Cardiac fibroblast (primary cell): Measurements from ENCODE around the gene ZMPSTE24.
A peak's percentile ranks its signal among the peaks of the same experiment; 100 is the strongest.

Experiments used
- DNase-seq, 2 donors: peaks; one replicate each; pipeline versions ENCODE4 v3.0.0 to v3.0.0-alpha.2; 2010; ENCODE audit warnings: low read depth in 2 of 2
- H3K4me3 ChIP-seq, 2 donors: replicated peaks in 1 of 2; 1 replicate in 1 of 2; 2 replicates in 1 of 2; pipeline ENCODE4 v1.5.1; 2011; ENCODE audit warnings: low read depth in 2 of 2, low read length in 2 of 2, mild to moderate bottlenecking in 2 of 2, moderate library complexity in 1 of 2
- TF ChIP-seq, protein P1 (sequence below): IDR thresholded peaks from one replicate; pipeline ENCODE4 v1.5.1; 2011; ENCODE audit warnings: low read depth, mild to moderate bottlenecking, low read length, inconsistent platforms

Gene ZMPSTE24

DNA sequence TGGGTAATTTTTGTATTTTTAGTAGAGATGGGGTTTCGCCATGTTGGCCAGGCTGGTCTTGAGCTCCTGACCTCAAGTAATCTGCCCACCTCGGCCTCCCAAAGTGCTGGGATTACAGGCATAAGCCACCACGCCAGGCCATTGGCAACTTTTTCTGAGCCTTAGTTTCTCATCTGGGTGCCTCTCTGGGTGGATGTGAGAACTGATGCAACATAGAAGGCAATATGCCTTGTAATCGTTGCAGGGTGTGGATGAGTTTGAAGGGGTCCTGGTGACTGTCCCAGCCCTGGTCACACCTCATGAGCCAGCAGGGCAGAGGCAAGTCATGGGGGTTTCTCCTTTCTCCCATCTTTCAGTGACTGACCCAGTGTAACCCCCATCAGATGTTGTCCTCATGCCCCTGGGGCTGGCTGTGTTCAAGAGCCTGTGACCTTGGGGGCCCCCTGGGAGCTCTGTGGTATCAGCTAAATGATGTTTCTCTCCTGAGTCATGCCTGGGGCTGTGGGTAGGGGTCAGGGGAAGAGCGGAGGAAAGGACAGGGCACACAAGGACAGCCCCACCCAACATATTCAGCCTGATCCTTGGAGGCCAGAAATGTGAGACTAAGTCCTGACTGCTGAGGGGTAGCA, 55.4 kb downstream of the ZMPSTE24 start:
- TF ChIP-seq, protein P1, sequence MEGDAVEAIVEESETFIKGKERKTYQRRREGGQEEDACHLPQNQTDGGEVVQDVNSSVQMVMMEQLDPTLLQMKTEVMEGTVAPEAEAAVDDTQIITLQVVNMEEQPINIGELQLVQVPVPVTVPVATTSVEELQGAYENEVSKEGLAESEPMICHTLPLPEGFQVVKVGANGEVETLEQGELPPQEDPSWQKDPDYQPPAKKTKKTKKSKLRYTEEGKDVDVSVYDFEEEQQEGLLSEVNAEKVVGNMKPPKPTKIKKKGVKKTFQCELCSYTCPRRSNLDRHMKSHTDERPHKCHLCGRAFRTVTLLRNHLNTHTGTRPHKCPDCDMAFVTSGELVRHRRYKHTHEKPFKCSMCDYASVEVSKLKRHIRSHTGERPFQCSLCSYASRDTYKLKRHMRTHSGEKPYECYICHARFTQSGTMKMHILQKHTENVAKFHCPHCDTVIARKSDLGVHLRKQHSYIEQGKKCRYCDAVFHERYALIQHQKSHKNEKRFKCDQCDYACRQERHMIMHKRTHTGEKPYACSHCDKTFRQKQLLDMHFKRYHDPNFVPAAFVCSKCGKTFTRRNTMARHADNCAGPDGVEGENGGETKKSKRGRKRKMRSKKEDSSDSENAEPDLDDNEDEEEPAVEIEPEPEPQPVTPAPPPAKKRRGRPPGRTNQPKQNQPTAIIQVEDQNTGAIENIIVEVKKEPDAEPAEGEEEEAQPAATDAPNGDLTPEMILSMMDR, result no peak
- DNase-seq, result peak; percentile 35 to 51
- H3K4me3 ChIP-seq, result no peak overlapping the region

DNA sequence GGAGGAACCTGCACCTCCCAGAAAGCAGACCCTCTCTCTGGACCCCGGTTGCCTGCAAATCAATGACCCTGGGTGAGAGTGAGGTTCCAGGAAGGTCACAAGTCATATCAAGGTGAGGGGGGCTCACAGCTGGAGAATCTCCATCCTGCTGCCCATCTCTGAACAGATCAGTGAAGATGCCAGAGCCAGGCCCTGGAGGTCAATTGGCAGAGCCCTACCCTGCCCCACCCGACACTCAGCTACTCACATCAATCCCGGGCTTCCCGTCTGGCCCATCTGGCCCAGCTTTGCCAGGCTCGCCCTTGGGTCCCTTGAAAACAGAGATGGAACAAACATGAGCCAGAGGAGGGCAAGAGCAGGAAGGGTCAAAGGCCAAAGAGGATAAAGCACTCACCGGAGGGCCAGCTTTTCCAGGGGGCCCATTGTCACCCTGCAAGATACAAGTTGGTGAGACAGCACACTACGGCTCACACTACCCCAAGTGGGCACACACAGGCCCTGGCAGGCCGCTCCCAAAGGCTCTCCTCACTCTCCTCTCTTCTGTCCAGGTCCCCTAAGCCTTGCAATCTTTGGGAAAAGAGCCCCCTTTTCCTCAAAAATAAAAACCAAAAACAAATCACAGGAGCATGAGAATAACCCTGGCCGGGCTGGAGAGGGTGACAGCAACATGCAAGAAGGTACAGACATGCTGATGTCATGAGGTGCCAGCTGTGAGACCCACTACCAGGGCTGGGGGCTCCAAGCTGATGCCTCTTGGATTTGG, 56.1 kb downstream of the ZMPSTE24 start:
- TF ChIP-seq, protein P1, result no peak
- no peak for DNase-seq
- H3K4me3 ChIP-seq, result no peak overlapping the region

DNA sequence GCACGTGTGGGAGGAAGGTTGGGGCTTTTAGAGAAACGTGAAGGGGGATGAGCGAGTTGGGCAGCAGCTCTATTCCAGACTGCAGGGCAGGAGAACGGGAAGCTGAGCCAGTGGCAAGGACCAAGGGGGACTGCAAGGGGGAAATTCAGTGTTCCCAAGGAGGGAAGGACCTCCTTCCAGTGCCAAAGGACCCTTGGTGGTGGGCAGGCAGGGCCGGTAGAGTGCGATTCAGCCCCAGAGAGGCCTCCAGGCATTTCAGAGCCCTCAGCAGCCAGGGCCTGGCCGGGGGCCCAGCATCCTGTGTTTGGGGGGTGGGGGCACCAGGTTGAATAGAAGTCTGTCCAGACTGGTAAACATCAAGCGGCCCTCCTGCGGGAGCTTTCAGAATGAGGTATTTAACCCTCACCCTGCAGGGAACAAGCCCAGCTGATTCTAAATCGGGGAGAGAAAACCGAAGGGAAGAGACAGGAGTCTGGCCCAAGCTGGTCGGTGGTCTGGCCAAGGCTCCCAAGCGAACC, 56.7 kb downstream of the ZMPSTE24 start:
- no peak for DNase-seq
- TF ChIP-seq, protein P1, result no peak
- peak overlapping the region in 1 of 2 donors; percentile 14 for H3K4me3 ChIP-seq

DNA sequence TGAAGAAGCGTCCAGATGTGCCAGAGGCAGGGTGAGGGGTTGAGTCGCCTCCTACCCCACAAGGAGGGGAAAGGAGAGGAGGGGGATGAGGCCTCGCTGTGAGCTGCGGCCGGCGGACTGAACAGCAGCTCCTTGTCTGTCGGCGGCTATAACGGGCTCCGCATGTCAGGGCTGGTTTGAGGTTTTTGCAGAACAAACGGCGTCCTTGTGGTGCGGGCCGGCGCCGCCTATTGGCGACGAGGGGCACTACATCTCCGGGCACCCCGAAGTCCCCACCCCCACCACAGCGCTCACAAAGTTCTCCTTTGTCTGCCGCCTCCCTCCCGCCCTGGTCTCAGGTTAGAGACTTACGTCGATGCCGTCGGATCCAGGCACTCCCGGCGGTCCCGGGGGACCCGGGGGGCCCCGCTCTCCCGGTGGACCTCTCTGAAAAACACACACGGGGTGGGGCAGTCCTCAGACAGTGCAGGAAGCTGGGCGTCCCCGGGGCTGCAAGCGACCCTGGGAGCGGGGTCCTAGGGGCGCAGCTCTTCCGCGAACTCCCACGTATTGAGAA, 57.3 kb downstream of the ZMPSTE24 start:
- TF ChIP-seq, protein P1, result peak; percentile 99
- peak; percentile 89 to 92 for DNase-seq
- peak overlapping the region; percentile 27 to 35 for H3K4me3 ChIP-seq

DNA sequence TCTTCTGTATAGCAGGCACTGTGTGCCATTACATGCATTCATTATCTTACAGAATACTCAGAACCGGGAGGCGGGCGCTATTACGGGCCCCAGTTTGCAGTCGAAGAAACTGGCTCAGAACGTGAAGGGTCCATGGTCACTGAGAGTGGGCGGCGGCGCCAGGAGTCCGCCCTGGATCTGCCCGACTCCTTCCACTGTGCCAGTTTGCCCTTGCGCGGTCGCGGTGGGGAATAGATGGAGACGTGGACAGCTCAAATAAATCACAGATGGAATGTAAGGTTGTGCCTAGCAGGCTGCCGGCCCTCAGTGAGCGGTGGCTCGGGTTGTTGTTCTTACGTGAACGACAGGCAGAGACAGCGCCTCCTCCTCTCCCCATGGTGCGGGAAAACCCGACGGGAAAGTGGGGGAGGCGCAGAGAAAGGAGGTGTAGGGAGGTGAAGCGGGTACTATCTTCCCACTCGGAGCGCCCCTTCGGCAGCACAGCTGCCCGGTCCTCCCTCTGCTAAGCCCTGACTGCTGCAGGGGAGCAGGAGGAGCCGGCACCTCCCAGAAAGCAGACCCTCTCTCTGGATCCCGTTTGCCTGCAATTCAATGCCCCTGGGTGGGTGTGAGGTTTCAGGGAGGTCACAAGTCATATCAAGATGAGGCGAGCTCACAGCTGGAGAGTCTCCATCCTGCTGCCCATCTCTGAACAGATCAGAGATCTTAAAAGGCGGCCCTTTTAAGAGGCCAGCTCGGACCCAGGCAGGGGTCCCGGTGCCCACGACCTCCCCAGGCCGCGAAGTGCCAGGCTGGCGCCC, 58.0 kb downstream of the ZMPSTE24 start:
- H3K4me3 ChIP-seq, result peak overlapping the region; percentile 27 to 35
- no peak for DNase-seq
- TF ChIP-seq, protein P1, result no peak
